Measurements from ENCODE around the gene FRZB.

FRZB gene

GRCh38 chr2:182845794-182846417, 20.5 kb downstream of the FRZB start:
- DNase-seq (ENCODE audit: low read depth): no peak
- TF ChIP-seq CTCF (IDR thresholded peaks at IDR 0.05; ENCODE audit: low read depth, low read length, missing control alignments): no peak
- H3K4me3 ChIP-seq (ENCODE audit: low read depth, low read length): no peak overlapping the region

- TF ChIP-seq CTCF (IDR thresholded peaks at IDR 0.05; ENCODE audit: low read depth, low read length, missing control alignments): no peak
- no peak for DNase-seq (ENCODE audit: low read depth)
- no peak overlapping the region for H3K4me3 ChIP-seq (ENCODE audit: low read depth, low read length)
These were observed 30.0 kb downstream of the FRZB start for GRCh38 chr2:182836451-182836850.

GRCh38 chr2:182834293-182834692, 32.1 kb downstream of the FRZB start:
- no peak for TF ChIP-seq CTCF (IDR thresholded peaks at IDR 0.05; ENCODE audit: low read depth, low read length, missing control alignments)
- DNase-seq (ENCODE audit: low read depth): no peak
- H3K4me3 ChIP-seq (ENCODE audit: low read depth, low read length): no peak overlapping the region

GRCh38 chr2:182833084-182833854, 33.2 kb downstream of the FRZB start:
- no peak for DNase-seq (ENCODE audit: low read depth)
- TF ChIP-seq CTCF (IDR thresholded peaks at IDR 0.05; ENCODE audit: low read depth, low read length, missing control alignments): no peak
- H3K4me3 ChIP-seq (ENCODE audit: low read depth, low read length): no peak overlapping the region

GRCh38 chr2:182831921-182832320, 34.5 kb downstream of the FRZB start:
- H3K4me3 ChIP-seq (ENCODE audit: low read depth, low read length): no peak overlapping the region
- no peak for TF ChIP-seq CTCF (IDR thresholded peaks at IDR 0.05; ENCODE audit: low read depth, low read length, missing control alignments)
- DNase-seq (ENCODE audit: low read depth): no peak

GRCh38 chr2:182831101-182831500, 35.3 kb downstream of the FRZB start:
- DNase-seq (ENCODE audit: low read depth): no peak
- H3K4me3 ChIP-seq (ENCODE audit: low read depth, low read length): no peak overlapping the region
- no peak for TF ChIP-seq CTCF (IDR thresholded peaks at IDR 0.05; ENCODE audit: low read depth, low read length, missing control alignments)
